ENCODE data around the gene FAM83G. TPM values are rescaled to one million over a fixed set of nuclear protein-coding genes. Genes with fewer than 3 reads are reported as not detected.

The FAM83G gene
- total RNA-seq, 4 donors from 2014 or later, result 3.7 to 16.7 (median 11.8) TPM

DNA sequence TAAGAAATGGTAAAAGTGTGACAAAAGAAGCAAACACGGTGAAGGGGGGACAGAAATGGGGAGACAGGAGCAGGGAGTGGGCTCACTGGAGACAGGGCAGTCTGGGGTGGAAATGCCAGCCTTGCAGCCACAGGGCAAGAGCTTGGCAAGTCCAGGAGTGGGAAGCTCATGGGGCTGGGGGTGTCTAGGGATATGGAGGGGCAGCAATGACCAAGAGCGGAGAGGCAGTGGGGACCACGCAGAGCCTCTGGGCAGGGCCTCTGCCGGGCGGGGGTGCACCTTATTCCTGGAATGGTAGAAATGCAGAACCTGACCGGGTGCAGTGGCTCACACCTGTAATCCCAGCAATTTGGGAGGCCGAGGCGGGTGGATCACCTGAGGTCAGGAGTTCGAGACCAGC, 40.0 kb downstream of the FAM83G start:
- H3K36me3 ChIP-seq, result no peaks in the 10 kb centered on the region
- H3K27ac ChIP-seq (replicated peaks in 1 of 4), result no peak overlapping the region
- intact Hi-C loops (cut with DNase I), result no loop called here
- no peak for DNase-seq (ENCODE audit: extremely low spot score)
- no peak overlapping the region for H3K4me3 ChIP-seq
- H3K9me3 ChIP-seq, result no peaks in the 10 kb centered on the region
- H3K4me1 ChIP-seq, result peaks cover 0 to 25% (median 17%) of the 10 kb centered on the region in 4 donors
- no peaks in the 10 kb centered on the region for H3K27me3 ChIP-seq
- TF ChIP-seq, protein P1, sequence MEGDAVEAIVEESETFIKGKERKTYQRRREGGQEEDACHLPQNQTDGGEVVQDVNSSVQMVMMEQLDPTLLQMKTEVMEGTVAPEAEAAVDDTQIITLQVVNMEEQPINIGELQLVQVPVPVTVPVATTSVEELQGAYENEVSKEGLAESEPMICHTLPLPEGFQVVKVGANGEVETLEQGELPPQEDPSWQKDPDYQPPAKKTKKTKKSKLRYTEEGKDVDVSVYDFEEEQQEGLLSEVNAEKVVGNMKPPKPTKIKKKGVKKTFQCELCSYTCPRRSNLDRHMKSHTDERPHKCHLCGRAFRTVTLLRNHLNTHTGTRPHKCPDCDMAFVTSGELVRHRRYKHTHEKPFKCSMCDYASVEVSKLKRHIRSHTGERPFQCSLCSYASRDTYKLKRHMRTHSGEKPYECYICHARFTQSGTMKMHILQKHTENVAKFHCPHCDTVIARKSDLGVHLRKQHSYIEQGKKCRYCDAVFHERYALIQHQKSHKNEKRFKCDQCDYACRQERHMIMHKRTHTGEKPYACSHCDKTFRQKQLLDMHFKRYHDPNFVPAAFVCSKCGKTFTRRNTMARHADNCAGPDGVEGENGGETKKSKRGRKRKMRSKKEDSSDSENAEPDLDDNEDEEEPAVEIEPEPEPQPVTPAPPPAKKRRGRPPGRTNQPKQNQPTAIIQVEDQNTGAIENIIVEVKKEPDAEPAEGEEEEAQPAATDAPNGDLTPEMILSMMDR (IDR thresholded peaks at IDR 0.05), result no peak
- no peak for TF ChIP-seq POLR2A (IDR thresholded peaks at IDR 0.05; ENCODE audit: low read depth)
- TF ChIP-seq EP300 (IDR thresholded peaks at IDR 0.05), result no peak
- no peak for TF ChIP-seq POLR2AphosphoS5 (IDR thresholded peaks at IDR 0.05)
- WGBS, result 91% methylated on average over 6 of the region's 9 CpGs

DNA sequence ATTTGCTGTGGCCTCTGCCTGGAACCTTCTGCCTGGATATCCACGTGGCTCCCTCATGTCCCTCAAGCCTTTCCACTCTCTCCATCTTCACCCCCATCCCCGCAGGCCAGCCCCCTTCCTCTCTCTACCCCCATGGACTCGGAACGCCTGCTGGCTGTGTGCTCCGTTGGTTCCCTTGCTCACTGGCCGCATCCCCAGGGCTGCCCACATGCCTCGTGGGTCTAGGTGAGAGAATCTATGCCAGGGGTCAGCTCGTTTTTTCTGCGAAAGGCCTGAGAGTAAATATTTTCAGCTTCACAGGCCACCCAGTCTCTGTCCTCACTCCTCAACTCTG, 40.6 kb downstream of the FAM83G start:
- Histone ChIP-seq H3K4me1 (peaks cover 0 to 20% (median 15%) of the 10 kb centered on the region in 4 donors), H3K9me3 (no peaks in the 10 kb centered on the region), H3K4me3 (no peak overlapping the region), H3K36me3 (no peaks in the 10 kb centered on the region), H3K27ac (replicated peaks in 1 of 4) (no peak overlapping the region), H3K27me3 (no peaks in the 10 kb centered on the region)
- intact Hi-C loops (cut with DNase I), result no loop called here
- TF ChIP-seq POLR2AphosphoS5 (IDR thresholded peaks at IDR 0.05) (no peak), EP300 (IDR thresholded peaks at IDR 0.05) (no peak), POLR2A (IDR thresholded peaks at IDR 0.05; ENCODE audit: low read depth) (no peak)
- TF ChIP-seq, protein P1 (IDR thresholded peaks at IDR 0.05), result no peak
- 94% methylated on average over 9 of the region's 9 CpGs for WGBS
- DNase-seq (ENCODE audit: extremely low spot score), result no peak

DNA sequence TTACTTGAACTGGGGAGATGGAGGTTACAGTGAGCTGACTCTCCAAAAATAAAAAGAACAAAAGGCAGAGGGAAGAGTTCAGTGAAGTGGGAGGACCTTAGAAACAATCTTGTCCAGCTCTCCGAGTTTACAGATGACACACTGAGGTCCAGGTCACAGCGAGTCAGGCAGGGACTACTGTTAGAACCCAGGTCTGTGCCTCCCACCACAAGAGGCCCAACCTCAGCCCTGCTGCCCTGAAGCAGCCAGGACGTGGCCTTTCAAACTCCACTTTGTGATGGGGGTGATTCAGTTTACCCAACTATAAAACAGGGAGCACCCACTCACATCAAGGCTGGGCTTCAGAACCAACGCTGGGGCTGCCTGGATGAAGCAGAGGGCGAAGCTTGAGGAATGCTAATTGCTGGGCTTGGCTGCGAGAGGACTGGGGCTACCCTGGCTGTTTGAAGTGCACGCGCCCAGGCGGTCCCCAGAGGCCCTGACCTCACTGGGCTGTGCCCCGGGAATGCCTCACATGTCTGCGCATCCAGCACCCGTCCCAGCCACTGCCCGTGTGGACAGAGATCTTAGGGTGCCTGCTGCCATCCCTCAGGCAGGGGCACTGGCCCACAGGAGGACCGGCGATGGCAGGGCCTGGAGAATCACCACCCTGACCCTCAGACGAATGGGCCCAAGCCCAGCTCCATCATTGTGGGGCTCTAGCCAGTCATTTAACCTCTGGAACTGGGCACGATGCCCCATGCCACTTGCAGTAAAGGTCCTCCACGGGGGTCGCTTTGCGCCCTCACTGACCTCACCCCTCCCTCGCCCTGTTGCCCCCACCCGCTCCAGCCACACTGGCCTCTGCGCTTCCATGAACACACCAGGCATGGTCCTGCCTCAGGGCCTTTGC, 41.2 kb downstream of the FAM83G start:
- H3K36me3 ChIP-seq, result no peaks in the 10 kb centered on the region
- peaks cover 0 to 16% (median 15%) of the 10 kb centered on the region in 4 donors for H3K4me1 ChIP-seq
- 88% methylated on average over 23 of the region's 23 CpGs for WGBS
- intact Hi-C loops (cut with DNase I), result no loop called here
- no peak overlapping the region for H3K4me3 ChIP-seq
- no peaks in the 10 kb centered on the region for H3K9me3 ChIP-seq
- DNase-seq (ENCODE audit: extremely low spot score), result no peak
- no peaks in the 10 kb centered on the region for H3K27me3 ChIP-seq
- no peak overlapping the region for H3K27ac ChIP-seq (replicated peaks in 1 of 4)
- TF ChIP-seq POLR2AphosphoS5 (IDR thresholded peaks at IDR 0.05), result no peak
- TF ChIP-seq POLR2A (IDR thresholded peaks at IDR 0.05; ENCODE audit: low read depth), result no peak
- no peak for TF ChIP-seq EP300 (IDR thresholded peaks at IDR 0.05)
- TF ChIP-seq, protein P1 (IDR thresholded peaks at IDR 0.05), result no peak

DNA sequence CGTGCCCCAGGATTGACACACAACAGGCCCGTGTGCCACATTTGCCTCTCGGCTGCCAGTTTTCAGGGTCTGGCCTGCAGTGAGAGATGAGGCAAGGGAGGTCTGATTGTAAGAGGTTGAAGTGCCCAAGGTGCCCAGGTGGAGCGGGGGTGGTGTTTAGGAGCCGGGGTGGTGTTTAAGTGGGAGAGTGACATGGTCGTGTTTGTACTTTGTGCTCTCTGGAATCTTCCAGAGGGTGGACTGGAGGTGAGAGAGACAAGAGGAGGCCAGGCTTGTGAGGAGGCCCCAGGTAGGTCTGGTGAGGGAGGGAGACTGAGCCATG, 42.1 kb downstream of the FAM83G start:
- H3K4me3 ChIP-seq, result no peak overlapping the region
- H3K9me3 ChIP-seq, result no peaks in the 10 kb centered on the region
- TF ChIP-seq, protein P1 (IDR thresholded peaks at IDR 0.05), result no peak
- TF ChIP-seq POLR2AphosphoS5 (IDR thresholded peaks at IDR 0.05) (no peak), POLR2A (IDR thresholded peaks at IDR 0.05; ENCODE audit: low read depth) (no peak), EP300 (IDR thresholded peaks at IDR 0.05) (no peak)
- intact Hi-C loops (cut with DNase I), result no loop called here
- H3K27me3 ChIP-seq, result no peaks in the 10 kb centered on the region
- H3K36me3 ChIP-seq, result no peaks in the 10 kb centered on the region
- no peak overlapping the region for H3K27ac ChIP-seq (replicated peaks in 1 of 4)
- DNase-seq (ENCODE audit: extremely low spot score), result no peak
- H3K4me1 ChIP-seq, result peaks cover 0 to 16% (median 15%) of the 10 kb centered on the region in 4 donors
- WGBS, result 75% methylated on average over 6 of the region's 6 CpGs
